ENCODE data around the gene HECW1. TPM values are rescaled to one million over a fixed set of nuclear protein-coding genes. Genes with fewer than 3 reads are reported as not detected.
A peak's percentile ranks its signal among the peaks of the same experiment; 100 is the strongest.
"Not testable (repeated sequence)": the region's sequence is repeated elsewhere in the genome, so short reads cannot be mapped to it uniquely, and the experiment has no call there.

HECW1 gene
- total RNA-seq, 1 donor from 2014 or later, result 1.6 TPM

GRCh38 chr7:43211286-43211685 lies 98.8 kb downstream of the HECW1 start:
- TF ChIP-seq CTCF (IDR thresholded peaks at IDR 0.05), result no peak
- DNase-seq (no peak), ATAC-seq (no peak)
- intact Hi-C loops (cut with DNase I), result no loop called here
- no peaks in the 10 kb centered on the region for H3K4me1 ChIP-seq
- no peak overlapping the region for H3K27ac ChIP-seq
- H3K9me3 ChIP-seq, result no peaks in the 10 kb centered on the region
- no peaks in the 10 kb centered on the region for H3K27me3 ChIP-seq
- H3K4me3 ChIP-seq, result no peak overlapping the region
- H3K36me3 ChIP-seq, result no peaks in the 10 kb centered on the region

- DNase-seq, result no peak
- no peaks in the 10 kb centered on the region for H3K36me3 ChIP-seq
- H3K9me3 ChIP-seq, result no peaks in the 10 kb centered on the region
- H3K4me1 ChIP-seq, result no peaks in the 10 kb centered on the region
- peak; percentile 38 for ATAC-seq
- H3K4me3 ChIP-seq, result no peak overlapping the region
- H3K27me3 ChIP-seq, result no peaks in the 10 kb centered on the region
- H3K27ac ChIP-seq, result no peak overlapping the region
- TF ChIP-seq CTCF (IDR thresholded peaks at IDR 0.05), result no peak
- intact Hi-C loops (cut with DNase I), result no loop called here
Measured at GRCh38 chr7:43211693-43212092, 99.2 kb downstream of the HECW1 start.

GRCh38 chr7:43212921-43213320 lies 100.5 kb downstream of the HECW1 start:
- ATAC-seq, result no peak
- intact Hi-C loops (cut with DNase I), result no loop called here
- TF ChIP-seq CTCF (IDR thresholded peaks at IDR 0.05), result no peak

DNA sequence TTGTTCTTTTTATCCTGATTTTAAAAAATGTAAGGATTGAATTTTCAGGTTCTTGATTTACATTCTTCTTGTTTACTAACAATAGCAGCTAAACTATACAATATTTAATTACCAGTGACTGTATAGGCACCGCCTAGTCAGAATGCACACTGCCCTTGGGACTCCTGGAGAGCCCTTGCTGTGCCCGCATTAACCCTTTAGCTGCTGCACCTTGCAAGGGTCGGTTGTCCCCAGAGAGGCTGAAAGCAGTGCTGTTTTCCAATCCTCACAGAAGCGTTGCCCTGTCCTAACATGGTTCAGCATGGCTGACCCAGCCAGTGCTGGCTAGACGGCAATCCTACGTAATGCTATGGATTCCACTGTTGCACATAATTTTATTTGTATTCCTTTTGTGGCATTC lies 102.6 kb downstream of the HECW1 start:
- no peak for DNase-seq
- no peak for TF ChIP-seq CTCF (IDR thresholded peaks at IDR 0.05)
- Histone ChIP-seq H3K27ac (no peak overlapping the region), H3K4me1 (no peaks in the 10 kb centered on the region), H3K36me3 (no peaks in the 10 kb centered on the region), H3K4me3 (no peak overlapping the region), H3K9me3 (no peaks in the 10 kb centered on the region), H3K27me3 (no peaks in the 10 kb centered on the region)
- no peak for ATAC-seq
- intact Hi-C loops (cut with DNase I), result no loop called here

More at GRCh38 chr7:43212921-43213320, 100.5 kb downstream of the HECW1 start:
- Histone ChIP-seq H3K36me3 (no peaks in the 10 kb centered on the region), H3K27me3 (no peaks in the 10 kb centered on the region), H3K9me3 (no peaks in the 10 kb centered on the region), H3K27ac (no peak overlapping the region), H3K4me1 (no peaks in the 10 kb centered on the region), H3K4me3 (no peak overlapping the region)
- no peak for DNase-seq

GRCh38 chr7:43217055-43217454 lies 104.6 kb downstream of the HECW1 start:
- no peak for TF ChIP-seq CTCF (IDR thresholded peaks at IDR 0.05)
- intact Hi-C loops (cut with DNase I), result no loop called here
- Histone ChIP-seq H3K4me1 (no peaks in the 10 kb centered on the region), H3K27me3 (no peaks in the 10 kb centered on the region), H3K27ac (no peak overlapping the region), H3K9me3 (no peaks in the 10 kb centered on the region), H3K36me3 (no peaks in the 10 kb centered on the region), H3K4me3 (no peak overlapping the region)
- DNase-seq, result no peak
- no peak for ATAC-seq

GRCh38 chr7:43218901-43219300 lies 106.5 kb downstream of the HECW1 start:
- H3K4me3 ChIP-seq; H3K9me3 ChIP-seq; DNase-seq; H3K4me1 ChIP-seq; H3K27ac ChIP-seq; ATAC-seq; H3K27me3 ChIP-seq; intact Hi-C loops (cut with DNase I); H3K36me3 ChIP-seq: not testable (repeated sequence)
